Measurements from ENCODE around the gene MAPK8IP1. TPM values are rescaled to one million over a fixed set of nuclear protein-coding genes. Genes with fewer than 3 reads are reported as not detected.

The MAPK8IP1 gene
- total and polyA plus RNA-seq, 2 experiments from 2014 or later, result 5.9 to 39.4 TPM

DNA sequence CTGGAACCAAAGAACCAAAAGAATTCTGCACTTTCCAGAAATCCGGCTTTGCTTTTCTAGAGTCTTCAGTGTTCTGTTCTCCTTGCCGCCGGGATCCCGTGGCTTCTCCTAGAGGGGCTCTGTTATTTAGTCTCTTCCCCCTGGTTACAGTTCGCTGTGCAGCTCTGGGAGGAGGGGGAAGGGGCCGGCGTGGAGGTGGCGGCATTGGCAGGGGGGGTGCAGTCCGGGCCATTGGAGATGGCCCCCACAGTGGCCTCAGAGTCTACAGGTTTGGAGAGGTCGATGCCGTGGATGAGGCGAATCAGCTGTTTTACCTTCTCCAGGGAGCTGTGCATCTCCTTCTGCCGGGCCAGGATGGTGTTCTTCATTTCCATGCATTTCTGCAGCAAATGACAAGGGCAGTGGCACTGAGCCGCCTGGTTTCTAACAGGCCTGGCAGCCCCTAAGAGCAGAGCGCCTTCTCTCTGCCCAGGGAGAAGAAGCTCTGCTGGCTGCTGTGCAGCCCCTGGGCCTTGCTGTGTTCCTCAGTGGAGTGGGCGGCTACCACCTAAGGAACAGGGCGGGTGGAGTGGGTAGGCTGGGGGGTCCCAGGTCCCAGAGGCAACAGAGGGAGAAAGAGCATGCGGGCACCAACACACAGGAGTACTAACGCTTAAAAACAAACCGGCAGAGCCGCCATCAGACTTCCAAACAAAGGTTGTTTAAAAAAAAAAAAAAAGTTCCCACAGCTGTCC lies 48.6 kb downstream of the MAPK8IP1 start:
- H2AFZ ChIP-seq, result no peak overlapping the region
- Mint-ChIP-seq H3K27me3 (ENCODE audit: insufficient read depth, low read depth, poor library complexity) (peaks cover 7% of the 10 kb centered on the region), H3K9me3 (no peaks in the 10 kb centered on the region), H3K4me1 (peaks cover 26% of the 10 kb centered on the region), H3K36me3 (ENCODE audit: low read depth) (peaks cover 21% of the 10 kb centered on the region), H3K4me3 (no peak overlapping the region), H3K27ac (no peak overlapping the region; the same call in 1 of the 2 replicates)
- H3K36me3 ChIP-seq (ENCODE audit: insufficient read depth), result peaks cover 11% of the 10 kb centered on the region; the same call in 1 of the 2 replicates
- 0 out of 2 replicates have a peak, but pooled peaks cover 2% of the 10 kb centered on the region for H3K79me2 ChIP-seq (replicated peaks; ENCODE audit: insufficient read depth)
- H3K4me3 ChIP-seq, result no peak overlapping the region
- no peaks in the 10 kb centered on the region for H3K9me2 ChIP-seq (ENCODE audit: insufficient read depth)
- peaks cover 4% of the 10 kb centered on the region for H4K20me1 ChIP-seq (replicated peaks; ENCODE audit: insufficient read depth)
- DNase-seq (ENCODE audit: low spot score), result no peak
- H3K27me3 ChIP-seq (ENCODE audit: insufficient read depth), result no peaks in the 10 kb centered on the region
- TF ChIP-seq, protein P1, sequence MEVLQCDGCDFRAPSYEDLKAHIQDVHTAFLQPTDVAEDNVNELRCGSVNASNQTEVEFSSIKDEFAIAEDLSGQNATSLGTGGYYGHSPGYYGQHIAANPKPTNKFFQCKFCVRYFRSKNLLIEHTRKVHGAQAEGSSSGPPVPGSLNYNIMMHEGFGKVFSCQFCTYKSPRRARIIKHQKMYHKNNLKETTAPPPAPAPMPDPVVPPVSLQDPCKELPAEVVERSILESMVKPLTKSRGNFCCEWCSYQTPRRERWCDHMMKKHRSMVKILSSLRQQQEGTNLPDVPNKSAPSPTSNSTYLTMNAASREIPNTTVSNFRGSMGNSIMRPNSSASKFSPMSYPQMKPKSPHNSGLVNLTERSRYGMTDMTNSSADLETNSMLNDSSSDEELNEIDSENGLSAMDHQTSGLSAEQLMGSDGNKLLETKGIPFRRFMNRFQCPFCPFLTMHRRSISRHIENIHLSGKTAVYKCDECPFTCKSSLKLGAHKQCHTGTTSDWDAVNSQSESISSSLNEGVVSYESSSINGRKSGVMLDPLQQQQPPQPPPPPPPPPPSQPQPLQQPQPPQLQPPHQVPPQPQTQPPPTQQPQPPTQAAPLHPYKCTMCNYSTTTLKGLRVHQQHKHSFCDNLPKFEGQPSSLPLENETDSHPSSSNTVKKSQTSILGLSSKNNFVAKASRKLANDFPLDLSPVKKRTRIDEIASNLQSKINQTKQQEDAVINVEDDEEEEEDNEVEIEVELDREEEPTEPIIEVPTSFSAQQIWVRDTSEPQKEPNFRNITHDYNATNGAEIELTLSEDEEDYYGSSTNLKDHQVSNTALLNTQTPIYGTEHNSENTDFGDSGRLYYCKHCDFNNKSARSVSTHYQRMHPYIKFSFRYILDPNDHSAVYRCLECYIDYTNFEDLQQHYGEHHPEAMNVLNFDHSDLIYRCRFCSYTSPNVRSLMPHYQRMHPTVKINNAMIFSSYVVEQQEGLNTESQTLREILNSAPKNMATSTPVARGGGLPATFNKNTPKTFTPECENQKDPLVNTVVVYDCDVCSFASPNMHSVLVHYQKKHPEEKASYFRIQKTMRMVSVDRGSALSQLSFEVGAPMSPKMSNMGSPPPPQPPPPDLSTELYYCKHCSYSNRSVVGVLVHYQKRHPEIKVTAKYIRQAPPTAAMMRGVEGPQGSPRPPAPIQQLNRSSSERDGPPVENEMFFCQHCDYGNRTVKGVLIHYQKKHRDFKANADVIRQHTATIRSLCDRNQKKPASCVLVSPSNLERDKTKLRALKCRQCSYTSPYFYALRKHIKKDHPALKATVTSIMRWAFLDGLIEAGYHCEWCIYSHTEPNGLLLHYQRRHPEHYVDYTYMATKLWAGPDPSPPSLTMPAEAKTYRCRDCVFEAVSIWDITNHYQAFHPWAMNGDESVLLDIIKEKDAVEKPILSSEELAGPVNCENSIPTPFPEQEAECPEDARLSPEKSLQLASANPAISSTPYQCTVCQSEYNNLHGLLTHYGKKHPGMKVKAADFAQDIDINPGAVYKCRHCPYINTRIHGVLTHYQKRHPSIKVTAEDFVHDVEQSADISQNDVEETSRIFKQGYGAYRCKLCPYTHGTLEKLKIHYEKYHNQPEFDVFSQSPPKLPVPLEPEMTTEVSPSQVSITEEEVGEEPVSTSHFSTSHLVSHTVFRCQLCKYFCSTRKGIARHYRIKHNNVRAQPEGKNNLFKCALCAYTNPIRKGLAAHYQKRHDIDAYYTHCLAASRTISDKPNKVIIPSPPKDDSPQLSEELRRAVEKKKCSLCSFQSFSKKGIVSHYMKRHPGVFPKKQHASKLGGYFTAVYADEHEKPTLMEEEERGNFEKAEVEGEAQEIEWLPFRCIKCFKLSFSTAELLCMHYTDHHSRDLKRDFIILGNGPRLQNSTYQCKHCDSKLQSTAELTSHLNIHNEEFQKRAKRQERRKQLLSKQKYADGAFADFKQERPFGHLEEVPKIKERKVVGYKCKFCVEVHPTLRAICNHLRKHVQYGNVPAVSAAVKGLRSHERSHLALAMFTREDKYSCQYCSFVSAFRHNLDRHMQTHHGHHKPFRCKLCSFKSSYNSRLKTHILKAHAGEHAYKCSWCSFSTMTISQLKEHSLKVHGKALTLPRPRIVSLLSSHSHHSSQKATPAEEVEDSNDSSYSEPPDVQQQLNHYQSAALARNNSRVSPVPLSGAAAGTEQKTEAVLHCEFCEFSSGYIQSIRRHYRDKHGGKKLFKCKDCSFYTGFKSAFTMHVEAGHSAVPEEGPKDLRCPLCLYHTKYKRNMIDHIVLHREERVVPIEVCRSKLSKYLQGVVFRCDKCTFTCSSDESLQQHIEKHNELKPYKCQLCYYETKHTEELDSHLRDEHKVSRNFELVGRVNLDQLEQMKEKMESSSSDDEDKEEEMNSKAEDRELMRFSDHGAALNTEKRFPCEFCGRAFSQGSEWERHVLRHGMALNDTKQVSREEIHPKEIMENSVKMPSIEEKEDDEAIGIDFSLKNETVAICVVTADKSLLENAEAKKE (CRISPR knock-in tag; IDR thresholded peaks at IDR 0.05), result no peak
- TF ChIP-seq ZNF114 (CRISPR knock-in tag; IDR thresholded peaks at IDR 0.05) (no peak), CREB1 (CRISPR knock-in tag; IDR thresholded peaks at IDR 0.05; ENCODE audit: low read depth) (no peak), POLR2AphosphoS5 (IDR thresholded peaks at IDR 0.05; ENCODE audit: low read depth) (no peak), NANOG (IDR thresholded peaks at IDR 0.05; ENCODE audit: borderline replicate concordance) (no peak), EZH2 (IDR thresholded peaks at IDR 0.05; ENCODE audit: low read depth, unreplicated experiment) (no peak), STAT1 (IDR thresholded peaks at IDR 0.05; ENCODE audit: unreplicated experiment) (no peak)
- TF ChIP-seq, protein P2, sequence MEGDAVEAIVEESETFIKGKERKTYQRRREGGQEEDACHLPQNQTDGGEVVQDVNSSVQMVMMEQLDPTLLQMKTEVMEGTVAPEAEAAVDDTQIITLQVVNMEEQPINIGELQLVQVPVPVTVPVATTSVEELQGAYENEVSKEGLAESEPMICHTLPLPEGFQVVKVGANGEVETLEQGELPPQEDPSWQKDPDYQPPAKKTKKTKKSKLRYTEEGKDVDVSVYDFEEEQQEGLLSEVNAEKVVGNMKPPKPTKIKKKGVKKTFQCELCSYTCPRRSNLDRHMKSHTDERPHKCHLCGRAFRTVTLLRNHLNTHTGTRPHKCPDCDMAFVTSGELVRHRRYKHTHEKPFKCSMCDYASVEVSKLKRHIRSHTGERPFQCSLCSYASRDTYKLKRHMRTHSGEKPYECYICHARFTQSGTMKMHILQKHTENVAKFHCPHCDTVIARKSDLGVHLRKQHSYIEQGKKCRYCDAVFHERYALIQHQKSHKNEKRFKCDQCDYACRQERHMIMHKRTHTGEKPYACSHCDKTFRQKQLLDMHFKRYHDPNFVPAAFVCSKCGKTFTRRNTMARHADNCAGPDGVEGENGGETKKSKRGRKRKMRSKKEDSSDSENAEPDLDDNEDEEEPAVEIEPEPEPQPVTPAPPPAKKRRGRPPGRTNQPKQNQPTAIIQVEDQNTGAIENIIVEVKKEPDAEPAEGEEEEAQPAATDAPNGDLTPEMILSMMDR (conservative IDR thresholded peaks at IDR 0.05; ENCODE audit: low read depth in 2 of 2), result no peak
- TF ChIP-seq, protein P3, sequence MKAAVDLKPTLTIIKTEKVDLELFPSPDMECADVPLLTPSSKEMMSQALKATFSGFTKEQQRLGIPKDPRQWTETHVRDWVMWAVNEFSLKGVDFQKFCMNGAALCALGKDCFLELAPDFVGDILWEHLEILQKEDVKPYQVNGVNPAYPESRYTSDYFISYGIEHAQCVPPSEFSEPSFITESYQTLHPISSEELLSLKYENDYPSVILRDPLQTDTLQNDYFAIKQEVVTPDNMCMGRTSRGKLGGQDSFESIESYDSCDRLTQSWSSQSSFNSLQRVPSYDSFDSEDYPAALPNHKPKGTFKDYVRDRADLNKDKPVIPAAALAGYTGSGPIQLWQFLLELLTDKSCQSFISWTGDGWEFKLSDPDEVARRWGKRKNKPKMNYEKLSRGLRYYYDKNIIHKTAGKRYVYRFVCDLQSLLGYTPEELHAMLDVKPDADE (IDR thresholded peaks at IDR 0.05), result no peak
- TF ChIP-seq, protein P4, sequence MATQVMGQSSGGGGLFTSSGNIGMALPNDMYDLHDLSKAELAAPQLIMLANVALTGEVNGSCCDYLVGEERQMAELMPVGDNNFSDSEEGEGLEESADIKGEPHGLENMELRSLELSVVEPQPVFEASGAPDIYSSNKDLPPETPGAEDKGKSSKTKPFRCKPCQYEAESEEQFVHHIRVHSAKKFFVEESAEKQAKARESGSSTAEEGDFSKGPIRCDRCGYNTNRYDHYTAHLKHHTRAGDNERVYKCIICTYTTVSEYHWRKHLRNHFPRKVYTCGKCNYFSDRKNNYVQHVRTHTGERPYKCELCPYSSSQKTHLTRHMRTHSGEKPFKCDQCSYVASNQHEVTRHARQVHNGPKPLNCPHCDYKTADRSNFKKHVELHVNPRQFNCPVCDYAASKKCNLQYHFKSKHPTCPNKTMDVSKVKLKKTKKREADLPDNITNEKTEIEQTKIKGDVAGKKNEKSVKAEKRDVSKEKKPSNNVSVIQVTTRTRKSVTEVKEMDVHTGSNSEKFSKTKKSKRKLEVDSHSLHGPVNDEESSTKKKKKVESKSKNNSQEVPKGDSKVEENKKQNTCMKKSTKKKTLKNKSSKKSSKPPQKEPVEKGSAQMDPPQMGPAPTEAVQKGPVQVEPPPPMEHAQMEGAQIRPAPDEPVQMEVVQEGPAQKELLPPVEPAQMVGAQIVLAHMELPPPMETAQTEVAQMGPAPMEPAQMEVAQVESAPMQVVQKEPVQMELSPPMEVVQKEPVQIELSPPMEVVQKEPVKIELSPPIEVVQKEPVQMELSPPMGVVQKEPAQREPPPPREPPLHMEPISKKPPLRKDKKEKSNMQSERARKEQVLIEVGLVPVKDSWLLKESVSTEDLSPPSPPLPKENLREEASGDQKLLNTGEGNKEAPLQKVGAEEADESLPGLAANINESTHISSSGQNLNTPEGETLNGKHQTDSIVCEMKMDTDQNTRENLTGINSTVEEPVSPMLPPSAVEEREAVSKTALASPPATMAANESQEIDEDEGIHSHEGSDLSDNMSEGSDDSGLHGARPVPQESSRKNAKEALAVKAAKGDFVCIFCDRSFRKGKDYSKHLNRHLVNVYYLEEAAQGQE (IDR thresholded peaks at IDR 0.05; ENCODE audit: unreplicated experiment), result no peak
- 0 out of 2 replicates have a peak, but pooled peaks cover 3% of the 10 kb centered on the region for H3F3A ChIP-seq (replicated peaks; ENCODE audit: low read depth)
- H3K27ac ChIP-seq (ENCODE audit: low read depth), result no peak overlapping the region; the same call in 1 of the 2 replicates
- no peak for ATAC-seq
- H3K4me2 ChIP-seq, result no peak overlapping the region
- no peaks in the 10 kb centered on the region; the same call in 1 of the 2 replicates for H3K4me1 ChIP-seq (ENCODE audit: insufficient read depth)
